OCI-LY1 (cell line): ENCODE data around the gene ZMAT1.

Experiments
- H2AFZ ChIP-seq: fragments of 200-600 bp; sonication (generic), shearing (Covaris generic); 2 replicates; pipeline ENCODE4 v1.6.0; 2014; ENCODE audit warnings: antibody characterized with exemption, mild to moderate bottlenecking, low read length
- H3F3A ChIP-seq: fragments of 200-600 bp; sonication (generic), shearing (Covaris generic); 2 replicates; pipeline ENCODE4 v1.6.0; 2014; ENCODE audit warnings: mild to moderate bottlenecking, antibody characterized with exemption, low read length, moderate library complexity; ENCODE audit not compliant: insufficient read depth
- H3K27ac ChIP-seq: fragments of 200-600 bp; sonication (generic); 2 replicates; pipeline ENCODE4 v1.5.1; 2014; ENCODE audit warnings: low read length, mixed run types, mild to moderate bottlenecking, low read depth; ENCODE audit not compliant: poor library complexity, severe bottlenecking
- H3K27me3 ChIP-seq: fragments of 200-600 bp; sonication (generic); 2 replicates; pipeline ENCODE4 v1.6.0; 2014; ENCODE audit warnings: antibody characterized with exemption, mild to moderate bottlenecking, low read length, moderate library complexity; ENCODE audit not compliant: insufficient read depth
- H3K36me3 ChIP-seq: fragments of 200-600 bp; sonication (generic); 2 replicates; pipeline ENCODE4 v1.6.1; 2014; ENCODE audit warnings: mild to moderate bottlenecking, antibody characterized with exemption, low read length, moderate library complexity, mixed read lengths; ENCODE audit not compliant: insufficient read depth
- H3K4me1 ChIP-seq: fragments of 200-600 bp; sonication (generic); 2 replicates; pipeline ENCODE4 v1.5.1; 2014; ENCODE audit warnings: mild to moderate bottlenecking, low read length, moderate library complexity; ENCODE audit not compliant: insufficient read depth, severe bottlenecking
- H3K4me2 ChIP-seq: fragments of 200-600 bp; sonication (generic), shearing (Covaris generic); 2 replicates; pipeline ENCODE4 v1.6.1; 2014; ENCODE audit warnings: low read length
- H3K4me3 ChIP-seq: fragments of 200-600 bp; sonication (generic); 2 replicates; pipeline ENCODE4 v1.5.1; 2014; ENCODE audit warnings: low read length, low read depth, mild to moderate bottlenecking, mixed read lengths; ENCODE audit not compliant: poor library complexity, severe bottlenecking
- H3K79me2 ChIP-seq: fragments of 200-600 bp; shearing (Covaris generic); 2 replicates; pipeline ENCODE4 v1.6.1; 2016; ENCODE audit warnings: mixed run types, low read length, mixed read lengths; ENCODE audit not compliant: insufficient read depth
- H3K9ac ChIP-seq: fragments of 200-600 bp; sonication (generic), shearing (Covaris generic); 2 replicates; pipeline ENCODE4 v1.6.1; 2014; ENCODE audit warnings: mild to moderate bottlenecking, low read length, mixed read lengths
- H3K9me2 ChIP-seq: fragments of 200-600 bp; sonication (generic), shearing (Covaris generic); 2 replicates; pipeline ENCODE4 v1.6.1; 2014; ENCODE audit warnings: low read depth, mild to moderate bottlenecking, low read length, mixed read lengths
- H3K9me3 ChIP-seq: fragments of 200-600 bp; shearing (Covaris generic); 2 replicates; pipeline ENCODE4 v1.6.1; 2014; ENCODE audit warnings: low read length, mixed read lengths
- H4K20me1 ChIP-seq: fragments of 200-600 bp; sonication (generic), shearing (Covaris generic); 2 replicates; pipeline ENCODE4 v1.6.0; 2016; ENCODE audit warnings: mild to moderate bottlenecking, low read length; ENCODE audit not compliant: insufficient read depth
- EZH2 ChIP-seq: fragments of 200-600 bp; sonication (generic), shearing (Covaris generic); IDR thresholded peaks from 2 replicates; pipeline ENCODE4 v1.8.0; 2017; ENCODE audit warnings: borderline replicate concordance, mixed run types, mild to moderate bottlenecking, antibody characterized with exemption, low read length, moderate library complexity, mixed read lengths
- TF ChIP-seq, protein P1 (sequence below): fragments of 200-600 bp; sonication (generic), shearing (Covaris generic); IDR thresholded peaks from 2 replicates; pipeline ENCODE4 v1.5.1; 2017; ENCODE audit warnings: mild to moderate bottlenecking, antibody characterized with exemption, low read length, moderate library complexity, mixed read lengths

ZMAT1 gene

GRCh38 chrX:101925733-101926132, 6.1 kb downstream of the ZMAT1 start:
- no peak for TF ChIP-seq EZH2
- TF ChIP-seq, protein P1, sequence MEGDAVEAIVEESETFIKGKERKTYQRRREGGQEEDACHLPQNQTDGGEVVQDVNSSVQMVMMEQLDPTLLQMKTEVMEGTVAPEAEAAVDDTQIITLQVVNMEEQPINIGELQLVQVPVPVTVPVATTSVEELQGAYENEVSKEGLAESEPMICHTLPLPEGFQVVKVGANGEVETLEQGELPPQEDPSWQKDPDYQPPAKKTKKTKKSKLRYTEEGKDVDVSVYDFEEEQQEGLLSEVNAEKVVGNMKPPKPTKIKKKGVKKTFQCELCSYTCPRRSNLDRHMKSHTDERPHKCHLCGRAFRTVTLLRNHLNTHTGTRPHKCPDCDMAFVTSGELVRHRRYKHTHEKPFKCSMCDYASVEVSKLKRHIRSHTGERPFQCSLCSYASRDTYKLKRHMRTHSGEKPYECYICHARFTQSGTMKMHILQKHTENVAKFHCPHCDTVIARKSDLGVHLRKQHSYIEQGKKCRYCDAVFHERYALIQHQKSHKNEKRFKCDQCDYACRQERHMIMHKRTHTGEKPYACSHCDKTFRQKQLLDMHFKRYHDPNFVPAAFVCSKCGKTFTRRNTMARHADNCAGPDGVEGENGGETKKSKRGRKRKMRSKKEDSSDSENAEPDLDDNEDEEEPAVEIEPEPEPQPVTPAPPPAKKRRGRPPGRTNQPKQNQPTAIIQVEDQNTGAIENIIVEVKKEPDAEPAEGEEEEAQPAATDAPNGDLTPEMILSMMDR = no peak
- no peak overlapping the region for H3K9ac ChIP-seq
- no peaks in the 10 kb centered on the region for H3K9me3 ChIP-seq
- no peaks in the 10 kb centered on the region for H4K20me1 ChIP-seq
- no peak overlapping the region for H3K27ac ChIP-seq
- no peaks in the 10 kb centered on the region for H3K9me2 ChIP-seq
- H3K4me2 ChIP-seq = no peak overlapping the region
- H3K27me3 ChIP-seq = no peaks in the 10 kb centered on the region
- no peak overlapping the region for H2AFZ ChIP-seq
- peaks cover 6% of the 10 kb centered on the region for H3K4me1 ChIP-seq
- H3F3A ChIP-seq = no peaks in the 10 kb centered on the region
- H3K36me3 ChIP-seq = no peaks in the 10 kb centered on the region
- no peaks in the 10 kb centered on the region for H3K79me2 ChIP-seq
- no peak overlapping the region for H3K4me3 ChIP-seq

DNA sequence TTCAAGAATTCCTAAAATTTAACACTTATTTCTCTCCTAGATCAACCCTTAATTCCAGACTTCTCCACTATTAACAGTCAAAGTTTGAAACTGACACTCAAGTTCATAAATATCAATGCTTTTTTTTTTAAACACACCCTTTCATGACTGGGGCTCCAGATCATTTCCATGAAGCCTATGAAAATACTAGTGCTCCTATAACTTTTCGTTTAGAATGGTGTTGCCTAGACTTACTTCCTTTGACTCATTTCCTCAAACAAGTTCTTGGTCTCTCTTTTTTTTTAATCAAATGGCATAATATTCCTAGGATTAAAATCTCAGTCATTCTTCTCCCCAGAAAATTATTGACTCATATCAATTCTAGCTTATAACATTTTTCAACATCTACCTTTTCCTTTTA, 13.1 kb downstream of the ZMAT1 start:
- Histone ChIP-seq H3K27ac (no peak overlapping the region), H3K36me3 (no peaks in the 10 kb centered on the region), H3K27me3 (no peaks in the 10 kb centered on the region), H3K4me1 (no peaks in the 10 kb centered on the region), H3K79me2 (no peaks in the 10 kb centered on the region), H3K9ac (no peak overlapping the region), H3F3A (no peaks in the 10 kb centered on the region), H3K9me3 (no peaks in the 10 kb centered on the region), H2AFZ (no peak overlapping the region), H4K20me1 (no peaks in the 10 kb centered on the region), H3K4me2 (no peak overlapping the region), H3K9me2 (no peaks in the 10 kb centered on the region), H3K4me3 (no peak overlapping the region)
- TF ChIP-seq, protein P1 = no peak
- TF ChIP-seq EZH2 = no peak

DNA sequence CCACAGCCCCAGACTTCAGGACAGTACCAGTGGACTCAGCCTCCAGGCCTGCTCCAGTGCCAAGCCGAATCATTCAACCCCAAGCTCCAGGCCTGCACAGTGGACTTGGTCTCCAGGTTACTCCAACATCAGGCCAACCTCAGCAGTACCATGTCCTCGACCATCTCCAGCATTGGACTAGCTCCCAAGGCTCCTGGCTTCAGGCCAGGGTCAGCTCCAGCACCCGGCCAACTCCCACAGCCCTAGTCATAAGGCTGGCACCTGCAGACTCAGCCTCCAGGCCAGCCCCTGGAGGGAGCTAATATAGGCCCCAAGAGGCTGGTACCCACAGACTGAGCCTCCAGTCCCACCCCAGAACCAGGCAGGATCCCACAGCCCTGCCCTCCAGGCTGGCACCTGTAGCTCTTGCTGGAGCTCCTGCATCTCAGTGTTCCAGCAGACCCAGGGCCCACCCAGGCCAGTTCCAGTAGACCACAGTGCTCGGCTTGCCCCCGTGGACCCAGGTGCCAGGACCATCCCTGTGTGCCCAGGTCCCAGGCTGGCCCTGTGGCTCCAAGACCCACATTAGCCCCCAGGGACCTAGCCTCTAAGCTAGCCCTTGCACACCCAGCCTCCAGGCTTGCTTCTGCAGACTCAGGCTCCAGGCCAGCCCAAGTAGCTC, 25.6 kb downstream of the ZMAT1 start:
- Histone ChIP-seq H3K4me1 (no peaks in the 10 kb centered on the region), H2AFZ (no peak overlapping the region), H3K4me3 (no peak overlapping the region), H4K20me1 (no peaks in the 10 kb centered on the region), H3K4me2 (no peak overlapping the region), H3K36me3 (no peaks in the 10 kb centered on the region), H3K79me2 (no peaks in the 10 kb centered on the region), H3K9me2 (no peaks in the 10 kb centered on the region), H3K9me3 (no peaks in the 10 kb centered on the region), H3K9ac (no peak overlapping the region), H3K27ac (no peak overlapping the region), H3K27me3 (no peaks in the 10 kb centered on the region), H3F3A (no peaks in the 10 kb centered on the region)
- TF ChIP-seq, protein P1 = no peak
- TF ChIP-seq EZH2 = no peak
